Astrocyte of the spinal cord (primary cell): Measurements from ENCODE around the gene NBR1.

Experiments used
- DNase-seq: peaks from one replicate; pipeline ENCODE4 v3.0.0; 2011; ENCODE audit warnings: low read depth, low spot score
- H3K4me3 ChIP-seq: 2 replicates; pipeline ENCODE4 v1.5.1; 2011; ENCODE audit warnings: low read depth, mild to moderate bottlenecking, low read length, moderate library complexity
- in situ Hi-C: cut with HindIII; loops from 2 replicates; pipeline ENCODE4 v1.10.0; 2017; ENCODE audit warnings: low sequenced_read_pairs
- TF ChIP-seq, protein P1 (sequence below): IDR thresholded peaks from 2 replicates; pipeline ENCODE4 v1.5.1; 2012; ENCODE audit warnings: low read depth, mild to moderate bottlenecking, low read length, inconsistent platforms

NBR1 gene

DNA sequence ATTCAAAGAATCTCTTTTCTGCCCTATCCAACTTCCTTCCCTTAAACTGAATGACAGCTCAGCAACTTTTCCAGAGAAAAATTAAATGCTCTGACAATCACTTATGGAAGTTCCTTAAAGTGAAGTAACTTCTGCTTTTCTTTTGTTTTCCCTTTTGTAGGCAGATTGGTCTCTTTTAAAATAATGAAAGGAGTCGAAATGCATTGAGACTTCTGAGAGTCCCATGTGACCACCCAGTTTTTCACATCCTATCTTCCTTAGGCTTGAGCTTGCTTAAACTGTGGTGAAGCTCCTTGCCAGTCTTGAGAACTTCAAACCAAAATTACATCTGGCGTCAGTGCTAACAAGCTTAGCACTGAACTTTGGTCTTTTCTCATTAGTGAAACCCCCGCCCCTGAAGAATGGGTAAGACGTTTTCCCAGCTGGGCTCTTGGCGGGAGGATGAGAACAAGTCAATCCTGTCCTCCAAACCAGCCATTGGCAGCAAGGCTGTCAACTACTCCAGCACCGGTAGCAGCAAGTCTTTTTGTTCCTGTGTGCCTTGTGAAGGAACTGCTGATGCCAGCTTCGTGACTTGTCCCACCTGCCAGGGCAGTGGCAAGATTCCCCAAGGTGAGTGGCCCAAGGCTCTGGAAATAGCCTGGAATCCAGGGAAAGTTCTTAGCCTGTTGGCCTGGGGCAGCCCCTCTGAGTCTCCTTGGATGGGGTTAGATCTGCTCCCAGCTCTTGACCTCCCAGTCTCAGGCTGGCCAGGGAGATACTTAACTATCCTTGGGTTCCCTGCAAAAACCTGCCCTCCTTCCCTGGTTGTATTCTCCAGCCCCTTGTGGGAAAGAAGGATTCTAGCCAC is 41.9 kb downstream of the NBR1 start:
- TF ChIP-seq, protein P1, sequence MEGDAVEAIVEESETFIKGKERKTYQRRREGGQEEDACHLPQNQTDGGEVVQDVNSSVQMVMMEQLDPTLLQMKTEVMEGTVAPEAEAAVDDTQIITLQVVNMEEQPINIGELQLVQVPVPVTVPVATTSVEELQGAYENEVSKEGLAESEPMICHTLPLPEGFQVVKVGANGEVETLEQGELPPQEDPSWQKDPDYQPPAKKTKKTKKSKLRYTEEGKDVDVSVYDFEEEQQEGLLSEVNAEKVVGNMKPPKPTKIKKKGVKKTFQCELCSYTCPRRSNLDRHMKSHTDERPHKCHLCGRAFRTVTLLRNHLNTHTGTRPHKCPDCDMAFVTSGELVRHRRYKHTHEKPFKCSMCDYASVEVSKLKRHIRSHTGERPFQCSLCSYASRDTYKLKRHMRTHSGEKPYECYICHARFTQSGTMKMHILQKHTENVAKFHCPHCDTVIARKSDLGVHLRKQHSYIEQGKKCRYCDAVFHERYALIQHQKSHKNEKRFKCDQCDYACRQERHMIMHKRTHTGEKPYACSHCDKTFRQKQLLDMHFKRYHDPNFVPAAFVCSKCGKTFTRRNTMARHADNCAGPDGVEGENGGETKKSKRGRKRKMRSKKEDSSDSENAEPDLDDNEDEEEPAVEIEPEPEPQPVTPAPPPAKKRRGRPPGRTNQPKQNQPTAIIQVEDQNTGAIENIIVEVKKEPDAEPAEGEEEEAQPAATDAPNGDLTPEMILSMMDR, result no peak
- H3K4me3 ChIP-seq, result peak overlapping the region; percentile 68
- in situ Hi-C loops, result no loop called here
- no peak for DNase-seq

DNA sequence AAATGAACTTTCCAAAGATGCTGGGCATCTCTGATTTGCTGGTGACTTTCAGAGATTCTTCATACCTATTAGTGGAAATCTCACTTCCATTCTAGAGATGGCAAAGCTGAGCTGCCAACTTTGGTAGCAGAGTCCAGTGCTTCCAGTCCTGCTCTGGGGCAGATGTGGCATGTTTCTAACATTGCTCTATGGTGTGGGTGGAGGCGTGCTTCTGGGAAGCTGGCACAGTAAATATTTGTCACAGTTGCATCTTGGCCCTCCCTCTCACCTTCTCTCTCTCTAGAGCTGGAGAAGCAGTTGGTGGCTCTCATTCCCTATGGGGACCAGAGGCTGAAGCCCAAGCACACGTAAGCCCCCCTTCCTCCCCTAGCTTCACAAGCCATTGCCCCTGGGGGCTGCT is 42.5 kb downstream of the NBR1 start:
- TF ChIP-seq, protein P1, result no peak
- in situ Hi-C loops, result no loop called here
- DNase-seq, result no peak
- H3K4me3 ChIP-seq, result no peak overlapping the region

DNA sequence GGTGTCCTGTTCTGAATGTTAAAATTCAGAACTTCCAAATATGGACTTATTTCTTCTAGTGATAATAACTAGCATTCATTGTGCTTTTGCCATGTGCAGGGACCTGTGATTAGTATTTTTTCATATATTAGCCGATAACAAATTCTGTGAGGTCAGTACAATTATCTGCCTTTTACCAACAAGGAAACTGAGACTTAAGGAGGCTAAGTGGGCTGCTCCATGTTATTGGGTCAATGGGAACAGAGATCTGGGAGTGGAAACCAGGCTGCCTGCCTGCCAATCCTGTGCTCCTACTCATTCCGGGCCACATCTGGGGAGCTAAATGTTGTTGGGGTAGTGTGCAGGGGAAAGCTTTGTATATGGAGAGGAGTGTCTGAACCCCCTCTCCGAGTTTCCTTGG is 44.3 kb downstream of the NBR1 start:
- DNase-seq, result no peak
- TF ChIP-seq, protein P1, result no peak
- in situ Hi-C loops, result no loop called here
- H3K4me3 ChIP-seq, result no peak overlapping the region

DNA sequence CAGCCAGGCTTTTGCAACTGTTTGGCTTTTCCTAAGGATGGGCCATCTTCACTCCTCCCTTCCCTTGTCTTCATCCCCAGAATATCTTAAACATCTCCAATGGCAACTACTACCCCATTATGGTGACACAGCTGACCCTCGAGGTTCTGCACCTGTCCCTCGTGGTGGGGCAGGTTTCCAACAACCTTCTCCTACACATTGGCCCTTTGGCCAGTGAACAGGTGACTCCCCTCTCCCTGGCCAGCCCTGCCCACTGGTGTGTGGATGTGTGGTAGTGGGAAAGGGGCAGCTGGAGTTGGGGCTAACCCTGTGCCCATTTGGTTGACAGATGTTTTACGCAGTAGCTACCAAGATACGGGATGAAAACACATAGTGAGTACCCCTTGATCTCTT is 45.4 kb downstream of the NBR1 start:
- TF ChIP-seq, protein P1, result no peak
- in situ Hi-C loops, result no loop called here
- DNase-seq, result no peak
- no peak overlapping the region for H3K4me3 ChIP-seq

DNA sequence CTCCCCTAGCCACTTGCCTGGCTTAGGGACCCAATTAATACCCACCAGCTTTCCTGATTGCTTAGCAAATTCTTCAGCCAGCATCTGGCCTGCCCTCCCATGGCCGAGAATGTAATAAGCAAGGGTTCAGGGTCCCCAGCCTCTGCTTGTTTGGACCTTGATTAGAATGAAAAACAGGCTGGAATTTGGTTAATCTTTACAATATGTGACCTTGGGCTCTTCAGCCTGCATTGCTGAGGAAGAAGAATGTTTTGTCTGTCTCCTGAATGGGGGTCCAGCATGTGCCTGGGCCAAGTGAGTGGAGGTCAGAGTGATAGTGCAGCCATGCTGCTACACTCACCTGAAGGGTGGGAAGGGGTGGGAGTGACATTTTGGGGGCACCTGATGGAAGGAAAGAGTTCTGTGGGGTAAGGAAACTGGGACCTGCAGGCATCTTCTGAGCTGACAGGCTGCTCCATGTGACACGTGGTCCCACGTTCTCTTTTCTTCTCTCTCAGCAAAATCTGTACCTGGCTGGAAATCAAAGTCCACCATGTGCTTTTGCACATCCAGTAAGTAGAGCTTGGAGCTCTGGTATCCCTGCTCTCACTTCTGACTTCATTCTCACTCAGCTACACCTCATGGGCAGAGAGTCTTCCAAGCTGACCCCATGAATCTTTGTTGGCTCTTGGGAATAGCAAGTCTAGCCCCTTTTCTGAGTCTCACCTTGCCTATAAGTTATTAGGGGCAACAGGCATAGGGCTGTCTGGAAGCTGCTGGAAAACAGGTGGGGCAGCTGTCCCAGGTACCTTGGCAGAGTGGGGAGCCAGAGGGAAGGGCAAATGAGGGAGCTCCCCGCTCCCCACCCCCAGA is 46.0 kb downstream of the NBR1 start:
- in situ Hi-C loops, result no loop called here

DNA sequence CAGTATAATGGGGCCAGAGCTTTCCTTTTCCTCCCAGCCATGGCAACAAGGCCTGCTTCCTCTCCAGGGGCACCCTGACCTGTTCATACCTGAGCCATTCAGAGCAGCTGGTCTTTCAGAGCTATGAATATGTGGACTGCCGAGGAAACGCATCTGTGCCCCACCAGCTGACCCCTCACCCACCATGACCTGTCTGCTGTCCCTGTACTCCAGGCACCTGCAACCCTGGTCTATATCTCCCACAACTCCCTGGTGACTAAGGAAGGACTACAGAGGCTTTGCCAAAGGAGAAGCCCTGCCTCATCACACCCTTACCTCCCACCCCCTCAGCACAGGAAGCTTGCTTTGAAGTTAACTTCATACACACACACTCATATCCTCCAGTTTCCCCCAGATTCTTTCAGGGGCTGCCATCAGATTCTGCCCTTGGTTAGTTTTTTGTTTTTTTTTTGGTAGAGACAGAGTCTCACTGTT is 46.6 kb downstream of the NBR1 start:
- in situ Hi-C loops, result no loop called here
- TF ChIP-seq, protein P1, result no peak
- DNase-seq, result no peak
- H3K4me3 ChIP-seq, result no peak overlapping the region

More for the DNA sequence above, 46.0 kb downstream of the NBR1 start:
- TF ChIP-seq, protein P1, result no peak
- no peak for DNase-seq
- H3K4me3 ChIP-seq, result no peak overlapping the region
